ENCODE measurements around the gene LENG8.
"Not testable (repeated sequence)": the region's sequence is repeated elsewhere in the genome, so short reads cannot be mapped to it uniquely, and the experiment has no call there.

Gene LENG8

DNA sequence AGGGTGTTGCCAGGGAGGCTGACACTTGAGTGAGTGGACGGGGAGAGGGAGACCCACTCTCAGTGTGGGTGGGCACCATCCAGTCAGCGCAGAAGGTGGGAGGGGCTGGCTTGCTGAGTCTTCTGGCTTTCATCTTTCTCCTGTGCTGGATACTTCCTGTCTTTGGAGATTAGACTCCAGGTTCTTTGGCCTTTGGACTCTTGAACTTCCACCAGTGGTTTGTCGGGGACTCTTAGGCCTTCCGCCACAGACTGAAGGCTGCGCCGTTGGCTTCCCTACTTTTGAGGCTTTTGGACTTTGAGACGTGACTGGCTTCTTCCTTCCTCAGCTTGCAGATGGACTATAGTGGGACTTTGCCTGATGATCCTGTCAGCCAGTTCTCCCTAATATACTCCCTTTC is 4.3 kb upstream of the LENG8 start:
- no peak overlapping the region for H3K9ac ChIP-seq (ENCODE audit: insufficient read length)
- no peak overlapping the region for H3K4me3 ChIP-seq
- no peak for TF ChIP-seq POLR2AphosphoS5 (IDR thresholded peaks at IDR 0.05; ENCODE audit: borderline replicate concordance, low read depth, low read length)
- TF ChIP-seq FOXP2 (optimal IDR thresholded peaks at IDR 0.05; ENCODE audit: control extremely low read depth, extremely low read length, insufficient read depth) = no peak
- no peak for TF ChIP-seq EZH2 (IDR thresholded peaks at IDR 0.05)
- no peaks in the 10 kb centered on the region for H3K9me3 ChIP-seq (ENCODE audit: low read depth, low read length)
- DNase-seq (ENCODE audit: low read depth, low spot score) = no peak
- H3K36me3 ChIP-seq (ENCODE audit: insufficient read depth, low read length) = peaks cover 14% of the 10 kb centered on the region
- H3K27ac ChIP-seq = no peak overlapping the region

DNA sequence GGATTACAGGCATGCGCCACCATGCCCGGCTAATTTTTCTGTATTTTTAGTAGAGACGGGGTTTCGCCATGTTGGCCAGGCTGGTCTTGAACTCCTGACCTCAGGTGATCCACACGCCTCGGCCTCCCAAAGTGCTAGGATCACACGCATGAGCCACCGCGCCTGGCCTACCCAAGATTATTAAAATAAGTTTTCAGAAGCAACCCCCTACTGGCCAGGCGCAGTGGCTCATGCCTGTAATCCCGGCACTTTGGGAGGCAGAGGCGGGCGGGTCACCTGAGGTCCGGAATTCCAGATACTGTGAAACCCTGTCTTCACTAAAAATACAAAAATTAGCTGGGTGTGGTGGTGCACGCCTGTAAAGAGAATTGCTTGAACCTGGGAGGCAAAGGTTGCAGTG is 2.6 kb upstream of the LENG8 start:
- H3K4me3 ChIP-seq; H3K9ac ChIP-seq (ENCODE audit: insufficient read length); H3K9me3 ChIP-seq (ENCODE audit: low read depth, low read length); H3K27ac ChIP-seq; DNase-seq (ENCODE audit: low read depth, low spot score): not testable (repeated sequence)
- peaks cover 20% of the 10 kb centered on the region for H3K36me3 ChIP-seq (ENCODE audit: insufficient read depth, low read length)

DNA sequence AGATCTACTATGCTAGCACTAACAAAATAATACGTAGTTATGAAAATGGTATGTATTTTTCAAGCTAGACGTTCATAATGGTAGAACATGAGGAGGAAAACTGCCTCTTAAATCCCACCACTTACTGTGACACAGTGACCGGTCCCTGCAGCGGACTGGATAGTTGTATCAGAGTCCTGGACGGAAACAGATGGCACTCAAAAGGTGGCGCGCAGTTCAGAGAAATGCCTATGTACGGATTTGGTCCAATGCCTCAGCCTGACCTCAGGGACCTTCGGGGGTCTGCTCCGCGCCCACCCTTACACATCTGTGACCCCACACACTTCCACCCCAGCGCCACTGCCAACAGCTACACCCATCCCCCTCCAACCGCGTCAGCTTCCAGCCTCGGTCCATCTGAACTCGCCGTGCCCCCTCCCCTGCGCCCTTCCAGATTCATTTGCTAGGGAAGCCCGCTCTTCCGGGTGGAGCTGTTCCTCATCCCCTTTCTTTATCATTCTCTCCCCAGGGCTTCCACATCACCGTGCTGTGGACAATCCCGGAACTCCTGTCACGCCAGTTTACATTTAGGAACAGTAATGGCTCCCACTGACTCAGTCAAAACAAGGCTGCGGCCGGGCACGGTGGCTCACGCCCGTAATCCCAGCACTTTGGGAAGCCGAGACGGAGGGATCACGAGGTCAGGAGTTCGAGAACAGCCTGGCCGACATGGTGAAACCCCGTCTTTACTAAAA is 792 bp upstream of the LENG8 start:
- Histone ChIP-seq H3K27ac (peak overlapping the region; percentile 88), H3K4me3 (peak overlapping the region; percentile 85), H3K9ac (ENCODE audit: insufficient read length) (peak overlapping the region; percentile 90), H3K36me3 (ENCODE audit: insufficient read depth, low read length) (peaks cover 36% of the 10 kb centered on the region), H3K9me3 (ENCODE audit: low read depth, low read length) (no peaks in the 10 kb centered on the region)
- no peak for DNase-seq (ENCODE audit: low read depth, low spot score)
- TF ChIP-seq FOXP2 (optimal IDR thresholded peaks at IDR 0.05; ENCODE audit: control extremely low read depth, extremely low read length, insufficient read depth) = no peak
- TF ChIP-seq EZH2 (IDR thresholded peaks at IDR 0.05) = no peak
- no peak for TF ChIP-seq POLR2AphosphoS5 (IDR thresholded peaks at IDR 0.05; ENCODE audit: borderline replicate concordance, low read depth, low read length)

DNA sequence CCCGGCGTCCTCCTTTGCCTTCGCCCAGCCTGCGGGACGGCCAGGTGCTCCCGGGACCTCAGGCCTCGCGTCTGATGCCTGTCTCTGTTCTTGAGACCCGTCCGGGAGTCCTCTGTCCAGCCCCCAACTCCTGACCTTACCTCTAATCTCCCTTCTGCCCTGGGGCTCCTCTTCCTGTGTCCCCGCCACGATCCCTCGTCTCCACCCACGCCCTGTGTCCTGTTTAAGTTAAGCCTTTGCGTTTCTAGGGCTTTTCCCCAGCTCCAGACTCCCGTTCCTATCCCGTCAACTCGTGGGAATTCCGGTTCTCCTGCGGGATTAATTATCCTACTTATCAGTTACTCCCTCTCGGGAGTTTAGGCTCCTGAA is 686 bp downstream of the LENG8 start:
- TF ChIP-seq FOXP2 (optimal IDR thresholded peaks at IDR 0.05; ENCODE audit: control extremely low read depth, extremely low read length, insufficient read depth) (no peak), EZH2 (IDR thresholded peaks at IDR 0.05) (no peak), POLR2AphosphoS5 (IDR thresholded peaks at IDR 0.05; ENCODE audit: borderline replicate concordance, low read depth, low read length) (no peak)
- H3K9me3 ChIP-seq (ENCODE audit: low read depth, low read length) = no peaks in the 10 kb centered on the region
- no peak for DNase-seq (ENCODE audit: low read depth, low spot score)
- peak overlapping the region; percentile 88; the same call in 1 of the 2 replicates for H3K27ac ChIP-seq
- H3K9ac ChIP-seq (ENCODE audit: insufficient read length) = peak overlapping the region; percentile 90
- H3K4me3 ChIP-seq = peak overlapping the region; percentile 85
- peaks cover 49% of the 10 kb centered on the region for H3K36me3 ChIP-seq (ENCODE audit: insufficient read depth, low read length)

DNA sequence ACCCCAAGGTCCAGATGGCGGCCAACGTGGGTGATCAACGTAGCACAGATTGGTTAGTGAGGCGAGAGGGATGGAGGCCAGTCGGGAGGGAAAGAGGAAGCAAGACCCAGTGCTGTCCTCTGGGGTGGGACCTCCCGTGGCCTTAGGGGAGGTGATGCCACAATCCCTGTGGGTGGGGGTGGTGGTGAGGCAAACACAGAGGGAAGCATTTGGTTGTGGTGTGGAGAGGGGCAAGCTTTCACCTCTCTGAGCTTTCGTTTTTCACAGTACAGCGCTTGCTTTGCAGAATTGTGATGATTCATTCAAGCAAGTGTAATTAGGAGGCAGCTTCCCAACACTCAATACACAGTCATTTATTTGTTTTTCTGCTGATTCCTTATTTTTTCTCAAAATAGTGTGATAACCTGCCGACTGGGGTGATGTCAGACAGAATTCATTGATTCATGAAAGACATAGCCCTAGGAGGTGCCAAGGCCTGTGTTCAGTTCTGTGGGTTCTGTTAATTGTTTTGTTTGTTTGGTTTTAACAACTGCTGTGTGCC is 2.4 kb downstream of the LENG8 start:
- H3K36me3 ChIP-seq (ENCODE audit: insufficient read depth, low read length) = peaks cover 58% of the 10 kb centered on the region
- no peak for DNase-seq (ENCODE audit: low read depth, low spot score)
- H3K4me3 ChIP-seq = no peak overlapping the region
- H3K9me3 ChIP-seq (ENCODE audit: low read depth, low read length) = no peaks in the 10 kb centered on the region
- no peak overlapping the region for H3K27ac ChIP-seq
- TF ChIP-seq FOXP2 (optimal IDR thresholded peaks at IDR 0.05; ENCODE audit: control extremely low read depth, extremely low read length, insufficient read depth) (no peak), POLR2AphosphoS5 (IDR thresholded peaks at IDR 0.05; ENCODE audit: borderline replicate concordance, low read depth, low read length) (no peak), EZH2 (IDR thresholded peaks at IDR 0.05) (no peak)
- peak overlapping the region; percentile 57 for H3K9ac ChIP-seq (ENCODE audit: insufficient read length)

DNA sequence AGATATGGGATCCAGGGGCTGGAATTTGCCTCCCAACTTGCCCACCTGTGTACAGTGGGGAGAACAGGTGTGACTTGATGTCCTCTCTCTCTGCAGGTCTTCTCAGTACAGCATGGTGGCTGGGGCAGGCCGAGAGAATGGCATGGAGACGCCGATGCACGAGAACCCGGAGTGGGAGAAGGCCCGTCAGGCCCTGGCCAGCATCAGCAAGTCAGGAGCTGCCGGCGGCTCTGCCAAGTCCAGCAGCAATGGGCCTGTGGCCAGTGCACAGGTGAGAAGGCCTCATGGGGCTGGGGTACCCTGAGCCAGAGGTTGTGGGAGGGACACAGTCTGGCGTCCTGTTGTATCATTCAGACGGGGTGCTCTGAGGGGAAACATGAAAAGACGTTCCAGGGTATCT is 3.0 kb downstream of the LENG8 start:
- Histone ChIP-seq H3K9me3 (ENCODE audit: low read depth, low read length) (no peaks in the 10 kb centered on the region), H3K36me3 (ENCODE audit: insufficient read depth, low read length) (peaks cover 62% of the 10 kb centered on the region), H3K27ac (no peak overlapping the region), H3K4me3 (no peak overlapping the region), H3K9ac (ENCODE audit: insufficient read length) (no peak overlapping the region)
- no peak for DNase-seq (ENCODE audit: low read depth, low spot score)
- no peak for TF ChIP-seq EZH2 (IDR thresholded peaks at IDR 0.05)
- TF ChIP-seq POLR2AphosphoS5 (IDR thresholded peaks at IDR 0.05; ENCODE audit: borderline replicate concordance, low read depth, low read length) = no peak
- TF ChIP-seq FOXP2 (optimal IDR thresholded peaks at IDR 0.05; ENCODE audit: control extremely low read depth, extremely low read length, insufficient read depth) = no peak

DNA sequence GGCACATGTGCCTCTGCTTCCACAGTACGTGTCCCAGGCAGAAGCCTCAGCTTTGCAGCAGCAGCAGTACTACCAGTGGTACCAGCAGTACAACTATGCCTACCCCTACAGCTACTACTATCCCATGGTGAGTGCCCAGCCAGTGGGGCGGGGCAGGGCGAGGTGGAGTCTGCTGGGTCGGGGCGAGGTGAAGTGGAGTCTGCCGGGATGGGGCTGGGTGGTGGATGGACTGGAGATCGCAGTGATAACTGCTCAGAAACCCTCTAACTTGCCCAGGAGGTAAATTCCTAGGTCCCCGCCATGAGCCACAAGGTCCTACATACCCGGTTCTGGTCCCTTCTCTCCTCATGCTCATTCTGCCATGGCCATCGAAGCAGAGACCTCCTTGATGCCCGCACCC is 3.6 kb downstream of the LENG8 start:
- Histone ChIP-seq H3K9ac (ENCODE audit: insufficient read length) (no peak overlapping the region), H3K27ac (no peak overlapping the region), H3K9me3 (ENCODE audit: low read depth, low read length) (no peaks in the 10 kb centered on the region), H3K36me3 (ENCODE audit: insufficient read depth, low read length) (peaks cover 68% of the 10 kb centered on the region), H3K4me3 (no peak overlapping the region)
- no peak for DNase-seq (ENCODE audit: low read depth, low spot score)
- no peak for TF ChIP-seq POLR2AphosphoS5 (IDR thresholded peaks at IDR 0.05; ENCODE audit: borderline replicate concordance, low read depth, low read length)
- no peak for TF ChIP-seq EZH2 (IDR thresholded peaks at IDR 0.05)
- no peak for TF ChIP-seq FOXP2 (optimal IDR thresholded peaks at IDR 0.05; ENCODE audit: control extremely low read depth, extremely low read length, insufficient read depth)

DNA sequence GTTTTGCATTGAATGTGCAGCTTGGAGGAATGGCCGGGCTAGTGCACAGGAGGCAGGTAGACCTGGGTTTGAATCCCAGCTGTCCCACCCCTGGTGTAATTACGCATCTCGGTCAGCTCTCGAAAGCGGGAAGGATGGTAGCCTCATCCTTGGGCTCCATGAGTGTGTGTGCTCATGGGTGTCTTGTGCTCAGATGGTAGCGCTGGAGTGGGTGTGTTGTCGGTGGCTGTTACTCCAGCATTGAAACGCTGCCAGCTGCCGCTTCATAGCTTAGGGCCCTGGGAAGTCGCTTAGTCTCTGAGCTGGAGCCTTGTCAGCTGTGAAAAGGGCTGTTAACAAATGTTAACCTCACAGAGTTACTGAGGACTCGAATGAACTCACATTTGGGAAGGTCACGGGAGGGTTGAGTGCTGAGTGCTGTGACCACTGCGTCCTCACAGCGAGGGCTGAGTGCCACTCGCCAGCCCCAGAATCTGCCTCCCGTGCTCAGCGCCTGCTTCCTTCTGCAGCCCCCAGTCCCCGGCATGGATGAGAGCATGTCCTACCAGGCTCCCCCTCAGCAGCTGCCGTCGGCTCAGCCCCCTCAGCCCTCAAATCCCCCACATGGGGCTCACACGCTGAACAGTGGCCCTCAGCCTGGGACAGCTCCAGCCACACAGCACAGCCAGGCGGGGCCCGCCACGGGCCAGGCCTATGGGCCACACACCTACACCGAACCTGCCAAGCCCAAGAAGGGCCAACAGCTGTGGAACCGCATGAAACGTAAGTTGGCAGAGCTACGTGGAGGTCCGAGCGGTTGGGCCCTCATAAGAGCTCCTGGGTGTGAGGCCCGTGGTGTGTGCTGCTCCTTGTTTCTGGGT is 5.2 kb downstream of the LENG8 start:
- Histone ChIP-seq H3K27ac (no peak overlapping the region), H3K4me3 (no peak overlapping the region), H3K9ac (ENCODE audit: insufficient read length) (no peak overlapping the region), H3K9me3 (ENCODE audit: low read depth, low read length) (no peaks in the 10 kb centered on the region), H3K36me3 (ENCODE audit: insufficient read depth, low read length) (peaks cover 83% of the 10 kb centered on the region)
- TF ChIP-seq FOXP2 (optimal IDR thresholded peaks at IDR 0.05; ENCODE audit: control extremely low read depth, extremely low read length, insufficient read depth) = no peak
- TF ChIP-seq POLR2AphosphoS5 (IDR thresholded peaks at IDR 0.05; ENCODE audit: borderline replicate concordance, low read depth, low read length) = no peak
- TF ChIP-seq EZH2 (IDR thresholded peaks at IDR 0.05) = no peak
- no peak for DNase-seq (ENCODE audit: low read depth, low spot score)

All from SK-N-MC (cell line).